ENCODE measurements around the gene PDGFC.
"Not testable (repeated sequence)": the region's sequence is repeated elsewhere in the genome, so short reads cannot be mapped to it uniquely, and the experiment has no call there.

The PDGFC gene

GRCh38 chr4:156901871-156902270, 69.7 kb downstream of the PDGFC start:
- no peak for DNase-seq (ENCODE audit: low read depth)

- no peak for DNase-seq (ENCODE audit: low read depth)
Measured at GRCh38 chr4:156898373-156899117, 73.1 kb downstream of the PDGFC start.

- no peak for DNase-seq (ENCODE audit: low read depth)
Measured at GRCh38 chr4:156896527-156896926, 75.1 kb downstream of the PDGFC start.

- no peak for DNase-seq (ENCODE audit: low read depth)
Measured at GRCh38 chr4:156894234-156894633, 77.4 kb downstream of the PDGFC start.

- no peak for DNase-seq (ENCODE audit: low read depth)
Measured at GRCh38 chr4:156892805-156893204, 78.8 kb downstream of the PDGFC start.

GRCh38 chr4:156889616-156890594, 81.7 kb downstream of the PDGFC start:
- DNase-seq (ENCODE audit: low read depth), result no peak

GRCh38 chr4:156888762-156889161, 82.8 kb downstream of the PDGFC start:
- DNase-seq (ENCODE audit: low read depth), result no peak

GRCh38 chr4:156886481-156886880, 85.1 kb downstream of the PDGFC start:
- no peak for DNase-seq (ENCODE audit: low read depth)

- DNase-seq (ENCODE audit: low read depth), result no peak
Measured at GRCh38 chr4:156885374-156885773, 86.2 kb downstream of the PDGFC start.

- no peak for DNase-seq (ENCODE audit: low read depth)
Measured at GRCh38 chr4:156884183-156884582, 87.4 kb downstream of the PDGFC start.

GRCh38 chr4:156875704-156876103, 95.9 kb downstream of the PDGFC start:
- DNase-seq (ENCODE audit: low read depth), result no peak

- DNase-seq (ENCODE audit: low read depth), result no peak
Measured at GRCh38 chr4:156875055-156875454, 96.5 kb downstream of the PDGFC start.

- no peak for DNase-seq (ENCODE audit: low read depth)
Measured at GRCh38 chr4:156873799-156874198, 97.8 kb downstream of the PDGFC start.

- no peak for DNase-seq (ENCODE audit: low read depth)
Measured at GRCh38 chr4:156870861-156871260, 100.7 kb downstream of the PDGFC start.

- DNase-seq (ENCODE audit: low read depth), result no peak
Measured at GRCh38 chr4:156870131-156870530, 101.5 kb downstream of the PDGFC start.

- not testable (repeated sequence) for DNase-seq (ENCODE audit: low read depth)
Measured at GRCh38 chr4:156866088-156866487, 105.5 kb downstream of the PDGFC start.

- DNase-seq (ENCODE audit: low read depth), result no peak
Measured at GRCh38 chr4:156865451-156865850, 106.1 kb downstream of the PDGFC start.

- DNase-seq (ENCODE audit: low read depth), result no peak
Measured at GRCh38 chr4:156858071-156858470, 113.5 kb downstream of the PDGFC start.

- DNase-seq (ENCODE audit: low read depth), result no peak
Measured at GRCh38 chr4:156838761-156839160, 132.8 kb downstream of the PDGFC start.

GRCh38 chr4:156837625-156838345, 133.8 kb downstream of the PDGFC start:
- DNase-seq (ENCODE audit: low read depth), result no peak

GRCh38 chr4:156832886-156833285, 138.7 kb downstream of the PDGFC start:
- DNase-seq (ENCODE audit: low read depth), result no peak

GRCh38 chr4:156830351-156830750, 141.2 kb downstream of the PDGFC start:
- no peak for DNase-seq (ENCODE audit: low read depth)

All from activated T-helper 1 cell treated with Interleukin-2 at 50 U/mL for 16 hours (primary cell).